HCT116 (cell line): Measurements from ENCODE around the gene IGFBP4. TPM values are rescaled to one million over a fixed set of nuclear protein-coding genes. Genes with fewer than 3 reads are reported as not detected.

ENCODE experiments used
- ATAC-seq: fragments of 200-7000 bp; cut with Tn5 transposase; 2 replicates; pipeline ENCODE4 v1.9.1; 2020; ENCODE audit warnings: mild to moderate bottlenecking, moderate library complexity
- BruUV-seq: library from RNA; stranded (reverse); fragments of 400-500 nt; replicated peaks from 2 replicates; lab custom pipeline; 2021; lab: Mats Ljungman, UMichigan
- CTCF ChIA-PET: fragments of 300-600 bp; sonication (Branson Sonifier 250); formaldehyde crosslinking; loops from one replicate; lab custom pipeline; 2021; ENCODE audit warnings: antibody characterized with exemption; lab: Charles Lee
- POLR2A ChIA-PET: fragments of 300-600, 350-600 bp; sonication (Branson Sonifier 250); formaldehyde crosslinking; loops from one replicate; lab custom pipeline; 2021; ENCODE audit warnings: antibody characterized with exemption; lab: Charles Lee
- RAD21 ChIA-PET, 2 experiments: fragments of 300-600 bp; sonication (Branson Sonifier 250); formaldehyde crosslinking; loops; one replicate each; lab custom pipeline; 2023; ENCODE audit warnings: low total read pairs in 2 of 2; ENCODE audit not compliant: uncharacterized antibody in 2 of 2, unreplicated experiment in 2 of 2, low non-redundant PET in 1 of 2; lab: Charles Lee
- DNase-seq: peaks from one replicate; pipeline ENCODE4 v3.0.0-alpha.2; 2010; ENCODE audit warnings: low read depth, low spot score
- H2AFZ ChIP-seq: fragments of 200-600 bp; shearing (Covaris generic), sonication (generic); 2 replicates; pipeline ENCODE4 v1.6.1; 2017; ENCODE audit warnings: low read depth, mixed run types, mixed read lengths, antibody characterized with exemption, low read length; ENCODE audit not compliant: poor library complexity, severe bottlenecking
- H3K27ac ChIP-seq: 2 replicates; pipeline ENCODE4 v1.5.1; 2012; ENCODE audit warnings: low read depth, low read length
- H3K27me3 ChIP-seq: fragments of 200-600 bp; sonication (generic); 2 replicates; pipeline ENCODE4 v1.6.1; 2016; ENCODE audit warnings: mixed run types, low read length, mixed read lengths; ENCODE audit not compliant: insufficient read depth
- H3K36me3 ChIP-seq, 2 experiments: fragments of 200-500 bp in 1 of 2; fragments of 200-600 bp in 1 of 2; sonication (Bioruptor generic) in 1 of 2; sonication (generic) in 1 of 2; 2 replicates each; pipeline versions ENCODE4 v1.5.1 to v1.6.1; 2014 to 2016; ENCODE audit warnings: low read length in 2 of 2, inconsistent platforms in 1 of 2, mixed read lengths in 1 of 2, mixed run types in 1 of 2; ENCODE audit not compliant: insufficient read depth in 2 of 2, control insufficient read depth in 1 of 2
- H3K4me1 ChIP-seq, 2 experiments: fragments of 200-600 bp in 1 of 2; sonication (generic) in 1 of 2; 2 replicates each; pipeline versions ENCODE4 v1.5.1 to v1.6.1; 2012 to 2017; ENCODE audit warnings: low read length in 2 of 2, inconsistent platforms in 1 of 2, mild to moderate bottlenecking in 1 of 2, mixed read lengths in 1 of 2, mixed run types in 1 of 2, moderate library complexity in 1 of 2; ENCODE audit not compliant: insufficient read depth in 2 of 2, control insufficient read depth in 1 of 2
- H3K4me2 ChIP-seq: fragments of 200-600 bp; sonication (generic); 2 replicates; pipeline ENCODE4 v1.6.1; 2017; ENCODE audit warnings: mixed run types, low read length, mixed read lengths
- H3K4me3 ChIP-seq, 2 experiments: fragments of 200-600 bp in 1 of 2; sonication (generic) in 1 of 2; replicated peaks in 1 of 2; 2 replicates each; pipeline ENCODE4 v1.5.1; 2011 to 2016; ENCODE audit warnings: low read length in 2 of 2, control low read depth in 1 of 2, low read depth in 1 of 2, mild to moderate bottlenecking in 1 of 2, mixed read lengths in 1 of 2, mixed run types in 1 of 2
- H3K79me2 ChIP-seq: fragments of 200-600 bp; sonication (generic); 2 replicates; pipeline ENCODE4 v1.6.1; 2017; ENCODE audit warnings: mild to moderate bottlenecking, mixed run types, low read length, moderate library complexity, mixed read lengths; ENCODE audit not compliant: insufficient read depth
- H3K9ac ChIP-seq: fragments of 200-600 bp; sonication (generic); 2 replicates; pipeline ENCODE4 v1.6.1; 2016; ENCODE audit warnings: low read length, mixed read lengths
- H3K9me2 ChIP-seq: fragments of 200-600 bp; sonication (generic), shearing (Covaris generic); 2 replicates; pipeline ENCODE4 v1.6.1; 2017; ENCODE audit warnings: mixed run types, mild to moderate bottlenecking, moderate library complexity; ENCODE audit not compliant: insufficient read depth
- H3K9me3 ChIP-seq, 2 experiments: fragments of 200-500 bp in 1 of 2; fragments of 200-600 bp in 1 of 2; sonication (Bioruptor generic) in 1 of 2; sonication (generic) in 1 of 2; 2 replicates each; pipeline ENCODE4 v1.6.1; 2014 to 2017; ENCODE audit warnings: low read length in 2 of 2, mixed read lengths in 2 of 2, inconsistent platforms in 1 of 2, low read depth in 1 of 2, mild to moderate bottlenecking in 1 of 2, mixed run types in 1 of 2, moderate library complexity in 1 of 2; ENCODE audit not compliant: control insufficient read depth in 1 of 2, insufficient read depth in 1 of 2
- H4K20me1 ChIP-seq: fragments of 200-600 bp; sonication (generic), shearing (Covaris generic); 2 replicates; pipeline ENCODE4 v1.6.1; 2017; ENCODE audit warnings: mixed run types, mild to moderate bottlenecking, moderate library complexity; ENCODE audit not compliant: insufficient read depth
- CBX3 ChIP-seq: IDR thresholded peaks from 2 replicates; pipeline ENCODE4 v1.6.1; 2012; ENCODE audit warnings: low read depth
- CEBPB ChIP-seq: IDR thresholded peaks from 2 replicates; pipeline ENCODE4 v1.6.1; 2012; ENCODE audit warnings: low read depth
- CTCF ChIP-seq, 3 experiments: fragments of 200-600 bp in 1 of 3; sonication (generic) in 1 of 3; IDR thresholded peaks in 2 of 3; conservative IDR thresholded peaks in 1 of 3; 2 replicates each; pipeline ENCODE4 v1.5.1; 2012 to 2017; ENCODE audit warnings: low read depth in 2 of 3, low read length in 2 of 3, antibody characterized with exemption in 1 of 3, borderline replicate concordance in 1 of 3, control low read depth in 1 of 3, mild to moderate bottlenecking in 1 of 3, mixed read lengths in 1 of 3, mixed run types in 1 of 3, moderate library complexity in 1 of 3; ENCODE audit not compliant: insufficient read depth in 1 of 3
- ELF1 ChIP-seq: IDR thresholded peaks from 2 replicates; pipeline ENCODE4 v1.6.1; 2012; ENCODE audit warnings: low read depth, borderline replicate concordance
- EZH2 ChIP-seq: fragments of 200-600 bp; sonication (generic); IDR thresholded peaks from 2 replicates; pipeline ENCODE4 v1.6.1; 2017; ENCODE audit warnings: antibody characterized with exemption, mixed run types
- FOSL1 ChIP-seq: IDR thresholded peaks from 2 replicates; pipeline ENCODE4 v1.6.1; 2012; ENCODE audit warnings: low read depth
- RAD21 ChIP-seq: IDR thresholded peaks from 2 replicates; pipeline ENCODE4 v1.6.1; 2012; ENCODE audit warnings: low read depth, mild to moderate bottlenecking
- SIN3A ChIP-seq: IDR thresholded peaks from 2 replicates; pipeline ENCODE4 v1.6.1; 2012; ENCODE audit warnings: low read depth
- SP1 ChIP-seq: IDR thresholded peaks from 2 replicates; pipeline ENCODE4 v1.6.1; 2012; ENCODE audit warnings: low read depth
- TCF7L2 ChIP-seq: IDR thresholded peaks from 2 replicates; pipeline ENCODE4 v1.7.0; 2011; ENCODE audit warnings: borderline replicate concordance, inconsistent platforms; ENCODE audit not compliant: insufficient read depth, insufficient read length; ENCODE audit errors: extremely low read depth
- ZBTB33 ChIP-seq: IDR thresholded peaks from 2 replicates; pipeline ENCODE4 v1.6.1; 2011; ENCODE audit warnings: mild to moderate bottlenecking, low read length, moderate library complexity; ENCODE audit not compliant: insufficient replicate concordance; ENCODE audit errors: extremely low read depth
- ZFX ChIP-seq: fragments of 450-650 bp; IDR thresholded peaks from 2 replicates; pipeline ENCODE4 v1.6.1; 2017
- intact Hi-C: fragments of 100-400 bp; cut with micrococcal nuclease; formaldehyde crosslinking; loops from 2 replicates; pipeline ENCODE4 v1.10.0; 2022
- total RNA-seq: library from RNA; stranded (reverse); gene quantifications from one replicate; pipeline ENCODE4 v1.2.1, GENCODE V29; 2021; ENCODE audit not compliant: unreplicated experiment
- TF ChIP-seq, protein P1 (sequence below): IDR thresholded peaks from 2 replicates; pipeline ENCODE4 v1.6.1; 2012

IGFBP4 gene
- total RNA-seq, 1 experiment from 2014 or later, result 2.0 TPM

DNA sequence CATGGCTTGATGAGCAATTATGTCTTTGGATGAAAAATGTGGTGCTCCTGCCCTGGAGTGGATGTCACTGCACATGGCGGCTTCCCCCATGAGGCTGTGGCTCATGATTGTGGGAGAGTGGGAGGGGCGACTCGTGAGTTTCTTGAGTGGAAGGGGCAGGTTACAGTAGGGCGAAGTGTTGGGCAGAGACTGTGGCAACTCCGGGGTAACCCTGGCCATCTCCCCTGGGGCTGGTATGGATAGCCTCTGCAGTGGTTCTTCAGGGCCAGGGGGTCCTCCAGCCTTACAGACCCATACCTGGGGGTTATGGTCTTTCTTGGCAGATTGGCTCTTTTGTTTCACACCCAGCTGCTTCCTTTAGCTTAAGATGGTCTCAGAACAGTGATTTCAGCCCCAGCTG is 59.5 kb downstream of the IGFBP4 start (continued):
- TF ChIP-seq, protein P1, sequence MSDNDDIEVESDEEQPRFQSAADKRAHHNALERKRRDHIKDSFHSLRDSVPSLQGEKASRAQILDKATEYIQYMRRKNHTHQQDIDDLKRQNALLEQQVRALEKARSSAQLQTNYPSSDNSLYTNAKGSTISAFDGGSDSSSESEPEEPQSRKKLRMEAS, result no peak
- TF ChIP-seq SP1, result no peak
- no peak for TF ChIP-seq EZH2
- no peak for TF ChIP-seq TCF7L2
- TF ChIP-seq CEBPB, result no peak
- no peak for TF ChIP-seq CTCF (IDR thresholded peaks at IDR 0.05 in 2 of 3, conservative IDR thresholded peaks at IDR 0.05 in 1 of 3; ENCODE audit: borderline replicate concordance in 1 of 3, insufficient read depth in 1 of 3, low read depth in 2 of 3, low read length in 2 of 3)
- TF ChIP-seq SIN3A, result no peak
- TF ChIP-seq ZFX, result no peak

- Histone ChIP-seq H3K9ac (no peak overlapping the region), H3K4me2 (no peak overlapping the region), H3K9me3 (no peaks in the 10 kb centered on the region), H3K36me3 (no peaks in the 10 kb centered on the region), H3K27me3 (no peaks in the 10 kb centered on the region), H4K20me1 (no peaks in the 10 kb centered on the region), H3K4me3 (no peak overlapping the region), H3K4me1 (peaks cover 25 to 50% of the 10 kb centered on the region in 2 experiments), H3K79me2 (peaks cover 30% of the 10 kb centered on the region), H2AFZ (no peak overlapping the region), H3K9me2 (no peaks in the 10 kb centered on the region), H3K27ac (no peak overlapping the region)
- ChIA-PET POLR2A (interaction anchor here (2.5 kb wide), 1 partner anchor 10 kb away, joined by 7 read pairs; no protein-coding TSS in a partner anchor), CTCF (no interaction called here), RAD21 (no interaction called here)
- intact Hi-C loops, result no loop called here
- BruUV-seq, result no TSS peak
- no peak for ATAC-seq
- no peak for TF ChIP-seq RAD21
- no peak for TF ChIP-seq ZBTB33
- no peak for TF ChIP-seq CBX3
- no peak for TF ChIP-seq EZH2
- TF ChIP-seq ELF1, result no peak
- no peak for TF ChIP-seq FOSL1
- TF ChIP-seq, protein P1, result no peak
- TF ChIP-seq TCF7L2, result no peak
- no peak for TF ChIP-seq SP1
- no peak for TF ChIP-seq ZFX
- no peak for DNase-seq
These were observed 59.9 kb downstream of the IGFBP4 start for GRCh38 chr17:40503154-40503553.
